Endometrial microvascular endothelial cells (primary cell): ENCODE results near the gene CCR3. TPM values are rescaled to one million over a fixed set of nuclear protein-coding genes. Genes with fewer than 3 reads are reported as not detected.

ENCODE experiments used
- in situ Hi-C: cut with HindIII; loops from 2 replicates; pipeline ENCODE4 v1.10.0; 2017; ENCODE audit warnings: low sequenced_read_pairs, low pct_unique_long_range_greater_than_20kb; ENCODE audit errors: inconsistent ontology term
- total RNA-seq: library from RNA; depleted of rRNA; stranded (reverse); fragments of >200 nt; gene quantifications from one replicate; pipeline ENCODE4 v1.2.3, GENCODE V29; 2015; ENCODE audit errors: inconsistent ontology term

The CCR3 gene
- total RNA-seq, 1 donor from 2014 or later = not detected

- in situ Hi-C loops = no loop called here
Measured at GRCh38 chr3:46289966-46290365, 47.7 kb downstream of the CCR3 start.

- in situ Hi-C loops = no loop called here
Measured at GRCh38 chr3:46291046-46291445, 48.8 kb downstream of the CCR3 start.

GRCh38 chr3:46293035-46293724, 50.9 kb downstream of the CCR3 start:
- in situ Hi-C loops = no loop called here

GRCh38 chr3:46293991-46294833, 52.0 kb downstream of the CCR3 start:
- in situ Hi-C loops = no loop called here

GRCh38 chr3:46296826-46297225, 54.6 kb downstream of the CCR3 start:
- in situ Hi-C loops = no loop called here

- in situ Hi-C loops = no loop called here
Measured at GRCh38 chr3:46297658-46298423, 55.6 kb downstream of the CCR3 start.

- in situ Hi-C loops = no loop called here
Measured at GRCh38 chr3:46298871-46299607, 56.8 kb downstream of the CCR3 start.

GRCh38 chr3:46299608-46300460, 57.6 kb downstream of the CCR3 start:
- in situ Hi-C loops = no loop called here

- in situ Hi-C loops = no loop called here
Measured at GRCh38 chr3:46300461-46300789, 58.2 kb downstream of the CCR3 start.

- in situ Hi-C loops = no loop called here
Measured at GRCh38 chr3:46301122-46301835, 59.0 kb downstream of the CCR3 start.

- in situ Hi-C loops = no loop called here
Measured at GRCh38 chr3:46303240-46303639, 61.0 kb downstream of the CCR3 start.

- in situ Hi-C loops = no loop called here
Measured at GRCh38 chr3:46304739-46305138, 62.5 kb downstream of the CCR3 start.

GRCh38 chr3:46312991-46313390, 70.7 kb downstream of the CCR3 start:
- in situ Hi-C loops = no loop called here

- in situ Hi-C loops = no loop called here
Measured at GRCh38 chr3:46314517-46314916, 72.3 kb downstream of the CCR3 start.

GRCh38 chr3:46316206-46316605, 73.9 kb downstream of the CCR3 start:
- in situ Hi-C loops = no loop called here
